Astrocyte (in vitro differentiated cells and primary cell): ENCODE measurements around the gene IGSF6. TPM values are rescaled to one million over a fixed set of nuclear protein-coding genes. Genes with fewer than 3 reads are reported as not detected.

Experiments used
- DNase-seq: peaks from one replicate; pipeline ENCODE4 v3.0.0-alpha.2; 2010; ENCODE audit warnings: low read depth
- FAIRE-seq: peaks from 2 replicates; lab custom pipeline; 2011; peaks lifted over from hg19 to GRCh38; lab: Jason Lieb, UNC
- H2AFZ ChIP-seq: 2 replicates; pipeline ENCODE4 v1.6.0; 2012; ENCODE audit warnings: low read depth, low read length, inconsistent platforms
- H3K27ac ChIP-seq: 2 replicates; pipeline ENCODE4 v1.5.1; 2011; ENCODE audit warnings: low read depth, low read length, inconsistent platforms
- H3K27me3 ChIP-seq: 2 replicates; pipeline ENCODE4 v1.6.0; 2011; ENCODE audit warnings: low read length, inconsistent platforms; ENCODE audit not compliant: insufficient read depth
- H3K36me3 ChIP-seq: 2 replicates; pipeline ENCODE4 v1.5.1; 2011; ENCODE audit warnings: low read length, inconsistent platforms; ENCODE audit not compliant: insufficient read depth
- H3K4me1 ChIP-seq: 2 replicates; pipeline ENCODE4 v1.5.1; 2011; ENCODE audit warnings: low read length, inconsistent platforms; ENCODE audit not compliant: insufficient read depth
- H3K4me2 ChIP-seq: 2 replicates; pipeline ENCODE4 v1.6.0; 2012; ENCODE audit warnings: low read length, inconsistent platforms
- H3K4me3 ChIP-seq: 2 replicates; pipeline ENCODE4 v1.5.1; 2011; ENCODE audit warnings: low read depth, mild to moderate bottlenecking, low read length, inconsistent platforms; ENCODE audit not compliant: insufficient read depth
- H3K79me2 ChIP-seq: 2 replicates; pipeline ENCODE4 v1.6.0; 2012; ENCODE audit warnings: mild to moderate bottlenecking, low read length, inconsistent platforms; ENCODE audit not compliant: insufficient read depth
- H3K9ac ChIP-seq: 2 replicates; pipeline ENCODE4 v1.6.0; 2012; ENCODE audit warnings: mild to moderate bottlenecking, low read length, inconsistent platforms
- H3K9me3 ChIP-seq: 2 replicates; pipeline ENCODE4 v1.5.1; 2012; ENCODE audit warnings: low read depth, mild to moderate bottlenecking, low read length, inconsistent platforms; ENCODE audit not compliant: insufficient read depth
- H4K20me1 ChIP-seq: 2 replicates; pipeline ENCODE4 v1.6.0; 2012; ENCODE audit warnings: low read length, inconsistent platforms; ENCODE audit not compliant: insufficient read depth
- H3K27ac Mint-ChIP-seq: one replicate; pipeline ENCODE4 v1.8.0; 2021; ENCODE audit warnings: mild to moderate bottlenecking, mixed read lengths; ENCODE audit not compliant: unreplicated experiment
- H3K27me3 Mint-ChIP-seq: one replicate; pipeline ENCODE4 v1.8.0; 2021; ENCODE audit warnings: low read depth, mixed read lengths; ENCODE audit not compliant: unreplicated experiment
- H3K36me3 Mint-ChIP-seq: one replicate; pipeline ENCODE4 v1.8.0; 2021; ENCODE audit warnings: low read depth, mixed read lengths; ENCODE audit not compliant: unreplicated experiment
- H3K4me1 Mint-ChIP-seq: one replicate; pipeline ENCODE4 v1.8.0; 2021; ENCODE audit warnings: low read depth, mixed read lengths; ENCODE audit not compliant: unreplicated experiment
- H3K4me3 Mint-ChIP-seq: one replicate; pipeline ENCODE4 v1.8.0; 2021; ENCODE audit warnings: mild to moderate bottlenecking, moderate library complexity, mixed read lengths; ENCODE audit not compliant: unreplicated experiment
- H3K9me3 Mint-ChIP-seq: one replicate; pipeline ENCODE4 v1.8.0; 2021; ENCODE audit warnings: mild to moderate bottlenecking, mixed read lengths; ENCODE audit not compliant: unreplicated experiment
- EZH2 ChIP-seq: IDR thresholded peaks from 2 replicates; pipeline ENCODE4 v1.6.1; 2012; ENCODE audit warnings: mild to moderate bottlenecking, low read length, inconsistent platforms; ENCODE audit not compliant: insufficient read depth
- total RNA-seq: library from RNA; stranded (reverse); gene quantifications from 2 replicates; pipeline ENCODE4 v1.2.1, GENCODE V29; 2021
- TF ChIP-seq, protein P1 (sequence below): IDR thresholded peaks from 2 replicates; pipeline ENCODE4 v1.5.1; 2011; ENCODE audit warnings: low read depth, mild to moderate bottlenecking, inconsistent platforms, low read length, moderate library complexity; ENCODE audit not compliant: insufficient read depth

Gene IGSF6
- total RNA-seq, 1 donor from 2014 or later = not detected

GRCh38 chr16:21597561-21598030 is 54.8 kb downstream of the IGSF6 start:
- H3K9me3 Mint-ChIP-seq = no peaks in the 10 kb centered on the region
- H3K79me2 ChIP-seq = peaks cover 28% of the 10 kb centered on the region
- no peak overlapping the region for H3K27ac Mint-ChIP-seq
- FAIRE-seq (no peak), DNase-seq (no peak)
- no peak overlapping the region for H3K27ac ChIP-seq
- peaks cover 24% of the 10 kb centered on the region for H4K20me1 ChIP-seq
- no peaks in the 10 kb centered on the region for H3K27me3 Mint-ChIP-seq
- no peak overlapping the region for H2AFZ ChIP-seq
- H3K4me1 Mint-ChIP-seq = peaks cover 13% of the 10 kb centered on the region
- no peaks in the 10 kb centered on the region for H3K36me3 Mint-ChIP-seq
- no peaks in the 10 kb centered on the region for H3K27me3 ChIP-seq
- no peak overlapping the region for H3K9ac ChIP-seq
- no peaks in the 10 kb centered on the region for H3K9me3 ChIP-seq
- TF ChIP-seq, protein P1, sequence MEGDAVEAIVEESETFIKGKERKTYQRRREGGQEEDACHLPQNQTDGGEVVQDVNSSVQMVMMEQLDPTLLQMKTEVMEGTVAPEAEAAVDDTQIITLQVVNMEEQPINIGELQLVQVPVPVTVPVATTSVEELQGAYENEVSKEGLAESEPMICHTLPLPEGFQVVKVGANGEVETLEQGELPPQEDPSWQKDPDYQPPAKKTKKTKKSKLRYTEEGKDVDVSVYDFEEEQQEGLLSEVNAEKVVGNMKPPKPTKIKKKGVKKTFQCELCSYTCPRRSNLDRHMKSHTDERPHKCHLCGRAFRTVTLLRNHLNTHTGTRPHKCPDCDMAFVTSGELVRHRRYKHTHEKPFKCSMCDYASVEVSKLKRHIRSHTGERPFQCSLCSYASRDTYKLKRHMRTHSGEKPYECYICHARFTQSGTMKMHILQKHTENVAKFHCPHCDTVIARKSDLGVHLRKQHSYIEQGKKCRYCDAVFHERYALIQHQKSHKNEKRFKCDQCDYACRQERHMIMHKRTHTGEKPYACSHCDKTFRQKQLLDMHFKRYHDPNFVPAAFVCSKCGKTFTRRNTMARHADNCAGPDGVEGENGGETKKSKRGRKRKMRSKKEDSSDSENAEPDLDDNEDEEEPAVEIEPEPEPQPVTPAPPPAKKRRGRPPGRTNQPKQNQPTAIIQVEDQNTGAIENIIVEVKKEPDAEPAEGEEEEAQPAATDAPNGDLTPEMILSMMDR = no peak
- no peak for TF ChIP-seq EZH2
- peaks cover 4% of the 10 kb centered on the region for H3K4me1 ChIP-seq
- H3K36me3 ChIP-seq = no peaks in the 10 kb centered on the region
- H3K4me3 ChIP-seq = no peak overlapping the region
- H3K4me3 Mint-ChIP-seq = peak overlapping the region; percentile 36
- no peak overlapping the region for H3K4me2 ChIP-seq

GRCh38 chr16:21593530-21594289 is 58.7 kb downstream of the IGSF6 start:
- H3K9me3 ChIP-seq = no peaks in the 10 kb centered on the region
- H3K27ac ChIP-seq = no peak overlapping the region
- H3K36me3 ChIP-seq = no peaks in the 10 kb centered on the region
- H3K4me2 ChIP-seq = no peak overlapping the region
- FAIRE-seq (no peak), DNase-seq (no peak)
- H3K79me2 ChIP-seq = no peaks in the 10 kb centered on the region
- no peak overlapping the region for H3K4me3 ChIP-seq
- Mint-ChIP-seq H3K4me3 (no peak overlapping the region), H3K9me3 (no peaks in the 10 kb centered on the region), H3K4me1 (peaks cover 4% of the 10 kb centered on the region), H3K27me3 (no peaks in the 10 kb centered on the region), H3K27ac (no peak overlapping the region), H3K36me3 (no peaks in the 10 kb centered on the region)
- no peaks in the 10 kb centered on the region for H3K27me3 ChIP-seq
- H2AFZ ChIP-seq = peak overlapping the region; percentile 18
- H3K9ac ChIP-seq = no peak overlapping the region
- TF ChIP-seq, protein P1 = no peak
- TF ChIP-seq EZH2 = no peak
- peaks cover 3% of the 10 kb centered on the region for H3K4me1 ChIP-seq
- no peaks in the 10 kb centered on the region for H4K20me1 ChIP-seq

DNA sequence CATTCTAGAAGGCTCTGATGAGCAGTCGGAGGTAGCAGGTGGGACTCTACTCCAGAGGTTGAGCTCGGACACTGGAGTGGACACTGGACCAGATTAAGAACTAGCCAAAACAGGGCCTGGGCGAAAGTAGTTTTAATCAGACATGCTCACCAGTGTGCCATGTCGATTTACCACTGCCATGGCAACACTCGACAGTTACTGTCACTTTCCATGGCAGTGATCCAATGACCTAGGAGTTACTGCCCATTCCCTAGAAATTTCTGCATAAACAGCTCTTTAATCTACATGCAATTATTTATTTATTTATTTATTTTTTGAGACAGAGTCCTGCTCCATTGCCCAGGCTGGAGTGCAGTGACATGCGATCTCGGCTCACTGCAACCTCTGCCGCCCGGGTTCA is 60.2 kb downstream of the IGSF6 start:
- no peak overlapping the region for H3K4me2 ChIP-seq
- H2AFZ ChIP-seq = no peak overlapping the region
- H3K36me3 ChIP-seq = no peaks in the 10 kb centered on the region
- TF ChIP-seq, protein P1 = no peak
- no peak for TF ChIP-seq EZH2
- no peak overlapping the region for H3K27ac Mint-ChIP-seq
- DNase-seq (no peak), FAIRE-seq (no peak)
- H3K9me3 ChIP-seq = no peaks in the 10 kb centered on the region
- H3K27me3 ChIP-seq = no peaks in the 10 kb centered on the region
- no peak overlapping the region for H3K27ac ChIP-seq
- no peaks in the 10 kb centered on the region for H3K79me2 ChIP-seq
- H3K4me1 Mint-ChIP-seq = peaks cover 4% of the 10 kb centered on the region
- H3K4me3 ChIP-seq = no peak overlapping the region
- H4K20me1 ChIP-seq = no peaks in the 10 kb centered on the region
- no peaks in the 10 kb centered on the region for H3K9me3 Mint-ChIP-seq
- no peaks in the 10 kb centered on the region for H3K36me3 Mint-ChIP-seq
- H3K9ac ChIP-seq = no peak overlapping the region
- H3K27me3 Mint-ChIP-seq = no peaks in the 10 kb centered on the region
- H3K4me3 Mint-ChIP-seq = no peak overlapping the region
- H3K4me1 ChIP-seq = no peaks in the 10 kb centered on the region
